Natural killer cell (primary cell): ENCODE measurements around the gene CTPS1. TPM values are rescaled to one million over a fixed set of nuclear protein-coding genes. Genes with fewer than 3 reads are reported as not detected.

Experiments used
- total RNA-seq, 4 donors: library from RNA; stranded (reverse); fragments of 120-200 nt in 1 of 4; gene quantifications; one replicate each; pipeline versions ENCODE4 v1.2.3 to v1.2.4, GENCODE V29; 2013 to 2022

Gene CTPS1
- total RNA-seq, 3 donors from 2014 or later (not counting 1 experiment from before 2014, with no cell fraction given) = 90.5 to 128 (median 99.0) TPM

Other genes starting within 250 kb of the CTPS1 start
- gene KCNQ4, start 195.9 kb upstream of the CTPS1 start, total RNA-seq = under 1 TPM; 0.14 to 0.45 (median 0.35) TPM
- gene CITED4, start 117.3 kb upstream of the CTPS1 start, total RNA-seq = 1 to 10 TPM; 3.5 to 7.7 (median 4.9) TPM
- under 1 TPM; 0.09 to 0.18 (median 0.09) TPM for gene SLFNL1, start 42.0 kb downstream of the CTPS1 start, total RNA-seq